Neural progenitor cell (in vitro differentiated cells): ENCODE data around the gene DNMT3A. TPM values are rescaled to one million over a fixed set of nuclear protein-coding genes. Genes with fewer than 3 reads are reported as not detected.
A peak's percentile ranks its signal among the peaks of the same experiment; 100 is the strongest.

Experiments
- DNase-seq: peaks from one replicate; pipeline ENCODE4 v3.0.0-alpha.2; 2016; ENCODE audit warnings: low spot score
- H2AFZ ChIP-seq: fragments of 200-600 bp; sonication (generic); replicated peaks from 2 replicates; pipeline ENCODE4 v1.6.1; 2016; ENCODE audit warnings: antibody characterized with exemption
- H3F3A ChIP-seq: fragments of 200-600 bp; sonication (generic); 2 replicates; pipeline ENCODE4 v1.6.1; 2016; ENCODE audit warnings: antibody characterized with exemption, low read depth
- H3K27ac ChIP-seq: fragments of 200-600 bp; sonication (generic); 2 replicates; pipeline ENCODE4 v1.5.1; 2016; ENCODE audit warnings: mild to moderate bottlenecking
- H3K27me3 ChIP-seq: fragments of 200-600 bp; sonication (generic); 2 replicates; pipeline ENCODE4 v1.6.1; 2016; ENCODE audit warnings: mild to moderate bottlenecking, moderate library complexity
- H3K36me3 ChIP-seq: fragments of 200-600 bp; sonication (generic); 2 replicates; pipeline ENCODE4 v1.5.1; 2016
- H3K4me1 ChIP-seq: fragments of 200-600 bp; sonication (generic); 2 replicates; pipeline ENCODE4 v1.6.1; 2016; ENCODE audit warnings: mixed run types
- H3K4me2 ChIP-seq: fragments of 200-600 bp; sonication (generic); 2 replicates; pipeline ENCODE4 v1.6.1; 2016
- H3K4me3 ChIP-seq: fragments of 200-600 bp; sonication (generic); 2 replicates; pipeline ENCODE4 v1.5.1; 2016
- H3K79me2 ChIP-seq: fragments of 200-600 bp; sonication (generic); 2 replicates; pipeline ENCODE4 v1.6.1; 2016; ENCODE audit warnings: low read depth
- H3K9ac ChIP-seq: fragments of 200-600 bp; sonication (generic); 2 replicates; pipeline ENCODE4 v1.6.1; 2016
- H3K9me3 ChIP-seq: fragments of 200-600 bp; sonication (generic); 2 replicates; pipeline ENCODE4 v1.5.1; 2016; ENCODE audit warnings: low read depth
- H4K20me1 ChIP-seq: fragments of 200-600 bp; sonication (generic); 2 replicates; pipeline ENCODE4 v1.6.1; 2016; ENCODE audit warnings: low read depth
- H3K27ac Mint-ChIP-seq: 3 replicates; pipeline ENCODE4 v1.8.0; 2021; ENCODE audit warnings: mixed read lengths
- H3K27me3 Mint-ChIP-seq: 2 replicates; pipeline ENCODE4 v1.8.0; 2022; ENCODE audit warnings: low read depth, mild to moderate bottlenecking, inconsistent platforms, moderate library complexity, mixed read lengths; ENCODE audit not compliant: insufficient read depth
- H3K36me3 Mint-ChIP-seq: 3 replicates; pipeline ENCODE4 v1.8.0; 2021; ENCODE audit warnings: mixed read lengths
- H3K4me1 Mint-ChIP-seq: 3 replicates; pipeline ENCODE4 v1.8.0; 2021; ENCODE audit warnings: mixed read lengths
- H3K4me3 Mint-ChIP-seq: 3 replicates; pipeline ENCODE4 v1.8.0; 2021; ENCODE audit warnings: mild to moderate bottlenecking, moderate library complexity, mixed read lengths
- H3K9me3 Mint-ChIP-seq: 3 replicates; pipeline ENCODE4 v1.8.0; 2020; ENCODE audit warnings: mixed read lengths
- CTCF ChIP-seq: fragments of 200-600 bp; sonication (generic); IDR thresholded peaks from 2 replicates; pipeline ENCODE4 v1.5.1; 2017; ENCODE audit warnings: antibody characterized with exemption, mild to moderate bottlenecking
- EZH2 ChIP-seq: fragments of 200-600 bp; sonication (generic); IDR thresholded peaks from 2 replicates; pipeline ENCODE4 v1.6.1; 2017; ENCODE audit warnings: antibody characterized with exemption, mild to moderate bottlenecking, moderate library complexity
- EZH2phosphoT487 ChIP-seq: fragments of 200-600 bp; sonication (generic); IDR thresholded peaks from 2 replicates; pipeline ENCODE4 v1.6.1; 2017; ENCODE audit warnings: antibody characterized with exemption
- total RNA-seq: library from RNA; depleted of rRNA; stranded (reverse); fragments of >200 nt; gene quantifications from 2 replicates; pipeline ENCODE4 v1.2.3, GENCODE V29; 2015; ENCODE audit warnings: low replicate concordance

The DNMT3A gene
- total RNA-seq, 1 donor from 2014 or later = 46.5 TPM

- peaks cover 4% of the 10 kb centered on the region for H3K4me1 Mint-ChIP-seq
- Histone ChIP-seq H3F3A (no peaks in the 10 kb centered on the region), H3K4me3 (no peak overlapping the region), H2AFZ (peak overlapping the region; percentile 42), H3K4me2 (no peak overlapping the region), H3K9ac (no peak overlapping the region), H3K79me2 (no peaks in the 10 kb centered on the region), H3K4me1 (peaks cover 4% of the 10 kb centered on the region), H4K20me1 (no peaks in the 10 kb centered on the region), H3K27ac (no peak overlapping the region), H3K27me3 (no peaks in the 10 kb centered on the region), H3K9me3 (no peaks in the 10 kb centered on the region), H3K36me3 (no peaks in the 10 kb centered on the region)
- no peak for DNase-seq
- no peak overlapping the region for H3K27ac Mint-ChIP-seq
- H3K27me3 Mint-ChIP-seq = peaks cover 9% of the 10 kb centered on the region
- H3K9me3 Mint-ChIP-seq = no peaks in the 10 kb centered on the region
- TF ChIP-seq EZH2phosphoT487 (no peak), CTCF (no peak), EZH2 (no peak)
- no peaks in the 10 kb centered on the region for H3K36me3 Mint-ChIP-seq
- no peak overlapping the region for H3K4me3 Mint-ChIP-seq
These were observed 137.4 kb downstream of the DNMT3A start for GRCh38 chr2:25204190-25204838.

GRCh38 chr2:25202275-25202674, 139.4 kb downstream of the DNMT3A start:
- no peak overlapping the region for H3K4me3 ChIP-seq
- H3K4me2 ChIP-seq = no peak overlapping the region
- no peaks in the 10 kb centered on the region for H3K36me3 ChIP-seq
- H3K27ac ChIP-seq = no peak overlapping the region
- H3F3A ChIP-seq = no peaks in the 10 kb centered on the region
- H3K36me3 Mint-ChIP-seq = no peaks in the 10 kb centered on the region
- peaks cover 10% of the 10 kb centered on the region for H3K4me1 Mint-ChIP-seq
- no peaks in the 10 kb centered on the region for H3K79me2 ChIP-seq
- H3K27ac Mint-ChIP-seq = no peak overlapping the region
- peaks cover 3% of the 10 kb centered on the region for H3K4me1 ChIP-seq
- H3K27me3 ChIP-seq = no peaks in the 10 kb centered on the region
- no peaks in the 10 kb centered on the region for H3K9me3 Mint-ChIP-seq
- TF ChIP-seq EZH2phosphoT487 (no peak), EZH2 (no peak), CTCF (no peak)
- no peaks in the 10 kb centered on the region for H3K9me3 ChIP-seq
- H3K4me3 Mint-ChIP-seq = peak overlapping the region; percentile 38
- no peak overlapping the region for H3K9ac ChIP-seq
- no peak overlapping the region for H2AFZ ChIP-seq
- no peak for DNase-seq
- H4K20me1 ChIP-seq = no peaks in the 10 kb centered on the region
- peaks cover 5% of the 10 kb centered on the region for H3K27me3 Mint-ChIP-seq

GRCh38 chr2:25201794-25202193, 139.9 kb downstream of the DNMT3A start:
- Mint-ChIP-seq H3K27ac (no peak overlapping the region), H3K27me3 (peaks cover 5% of the 10 kb centered on the region), H3K4me3 (no peak overlapping the region), H3K36me3 (no peaks in the 10 kb centered on the region), H3K4me1 (peaks cover 8% of the 10 kb centered on the region), H3K9me3 (no peaks in the 10 kb centered on the region)
- H3K27me3 ChIP-seq = no peaks in the 10 kb centered on the region
- TF ChIP-seq EZH2phosphoT487 (no peak), EZH2 (no peak)
- H3K4me3 ChIP-seq = no peak overlapping the region
- no peaks in the 10 kb centered on the region for H3F3A ChIP-seq
- no peak overlapping the region for H2AFZ ChIP-seq
- no peak overlapping the region for H3K9ac ChIP-seq
- H4K20me1 ChIP-seq = no peaks in the 10 kb centered on the region
- no peaks in the 10 kb centered on the region for H3K4me1 ChIP-seq
- DNase-seq = no peak
- no peaks in the 10 kb centered on the region for H3K9me3 ChIP-seq
- H3K27ac ChIP-seq = no peak overlapping the region
- no peak overlapping the region for H3K4me2 ChIP-seq
- no peaks in the 10 kb centered on the region for H3K79me2 ChIP-seq
- no peaks in the 10 kb centered on the region for H3K36me3 ChIP-seq

- Mint-ChIP-seq H3K27ac (no peak overlapping the region), H3K4me1 (peaks cover 12% of the 10 kb centered on the region), H3K27me3 (peaks cover 5% of the 10 kb centered on the region), H3K4me3 (no peak overlapping the region), H3K9me3 (no peaks in the 10 kb centered on the region), H3K36me3 (no peaks in the 10 kb centered on the region)
- Histone ChIP-seq H3K36me3 (no peaks in the 10 kb centered on the region), H3F3A (peaks cover under 1% of the 10 kb centered on the region), H3K27ac (no peak overlapping the region), H3K4me1 (no peaks in the 10 kb centered on the region), H3K9me3 (no peaks in the 10 kb centered on the region), H3K9ac (no peak overlapping the region), H2AFZ (no peak overlapping the region), H3K4me2 (no peak overlapping the region), H3K4me3 (no peak overlapping the region), H4K20me1 (no peaks in the 10 kb centered on the region), H3K27me3 (no peaks in the 10 kb centered on the region), H3K79me2 (no peaks in the 10 kb centered on the region)
- peak; percentile 54 for DNase-seq
- TF ChIP-seq CTCF (peak; percentile 45), EZH2phosphoT487 (no peak)
These were observed 140.5 kb downstream of the DNMT3A start for GRCh38 chr2:25201265-25201664.
